Hepatocyte (in vitro differentiated cells): Measurements from ENCODE around the gene SYNPO2. TPM values are rescaled to one million over a fixed set of nuclear protein-coding genes. Genes with fewer than 3 reads are reported as not detected.

Experiments used
- DNase-seq: peaks from one replicate; pipeline ENCODE4 v3.0.0-alpha.2; 2016; ENCODE audit warnings: low spot score
- H2AFZ ChIP-seq: fragments of 200-600 bp; sonication (generic); 2 replicates; pipeline ENCODE4 v1.6.0; 2016; ENCODE audit warnings: antibody characterized with exemption, mild to moderate bottlenecking
- H3K27ac ChIP-seq: fragments of 200-600 bp; sonication (generic); 2 replicates; pipeline ENCODE4 v1.5.1; 2016; ENCODE audit warnings: mild to moderate bottlenecking
- H3K27me3 ChIP-seq: fragments of 200-600 bp; sonication (generic); 2 replicates; pipeline ENCODE4 v1.6.1; 2016
- H3K36me3 ChIP-seq: fragments of 200-600 bp; sonication (generic); replicated peaks from 2 replicates; pipeline ENCODE4 v1.5.1; 2016; ENCODE audit warnings: low read depth; ENCODE audit not compliant: insufficient read depth
- H3K4me1 ChIP-seq: fragments of 200-600 bp; sonication (generic); 2 replicates; pipeline ENCODE4 v1.5.1; 2016; ENCODE audit warnings: mild to moderate bottlenecking, moderate library complexity; ENCODE audit not compliant: insufficient read depth
- H3K4me2 ChIP-seq: fragments of 200-600 bp; sonication (generic); 2 replicates; pipeline ENCODE4 v1.6.0; 2016
- H3K4me3 ChIP-seq: fragments of 200-600 bp; sonication (generic); 2 replicates; pipeline ENCODE4 v1.5.1; 2016; ENCODE audit warnings: mild to moderate bottlenecking
- H3K79me2 ChIP-seq: fragments of 200-600 bp; sonication (generic); 2 replicates; pipeline ENCODE4 v1.6.0; 2017; ENCODE audit warnings: mild to moderate bottlenecking
- H3K9me2 ChIP-seq: fragments of 200-600 bp; sonication (generic); replicated peaks from 2 replicates; pipeline ENCODE4 v1.6.0; 2017; ENCODE audit warnings: mild to moderate bottlenecking; ENCODE audit not compliant: insufficient read depth
- H3K9me3 ChIP-seq: fragments of 200-600 bp; sonication (generic); 2 replicates; pipeline ENCODE4 v1.5.1; 2016; ENCODE audit warnings: low read depth, mild to moderate bottlenecking
- H4K20me1 ChIP-seq: fragments of 200-600 bp; sonication (generic); 2 replicates; pipeline ENCODE4 v1.6.0; 2016; ENCODE audit warnings: mild to moderate bottlenecking; ENCODE audit not compliant: insufficient read depth, poor library complexity, severe bottlenecking
- CTCF ChIP-seq: fragments of 200-600 bp; sonication (generic); IDR thresholded peaks from 2 replicates; pipeline ENCODE4 v1.5.1; 2016; ENCODE audit warnings: antibody characterized with exemption, mild to moderate bottlenecking; ENCODE audit not compliant: poor library complexity
- EZH2 ChIP-seq: fragments of 200-600 bp; sonication (generic); IDR thresholded peaks from 2 replicates; pipeline ENCODE4 v1.6.1; 2016; ENCODE audit warnings: antibody characterized with exemption, mild to moderate bottlenecking, borderline replicate concordance
- EZH2phosphoT487 ChIP-seq: fragments of 200-600 bp; sonication (generic); IDR thresholded peaks from one replicate; pipeline ENCODE4 v1.6.1; 2018; ENCODE audit warnings: antibody characterized with exemption, mild to moderate bottlenecking, low read depth, moderate library complexity; ENCODE audit not compliant: unreplicated experiment, severe bottlenecking
- WGBS: methylation state at CpG from one replicate; pipeline ENCODE4 v1.1.6; 2016; ENCODE audit warnings: low lambda C conversion rate; ENCODE audit errors: missing lambda C conversion rate; 5-methylcytosine and 5-hydroxymethylcytosine counted together
- polyA plus RNA-seq: library from polyadenylated mRNA; unstranded; fragments of >200 nt; fragmentation: Nextera tagmentation; extraction: Ambion mirVana; gene quantifications from 2 replicates; pipeline ENCODE4 v1.2.1, GENCODE V29; 2016
- total RNA-seq: library from RNA; depleted of rRNA; stranded (reverse); fragments of >200 nt; gene quantifications from 2 replicates; pipeline ENCODE4 v1.2.3, GENCODE V29; 2014

Gene SYNPO2
- total and polyA plus RNA-seq, 2 experiments from 2014 or later = 3.5 to 12.6 TPM

DNA sequence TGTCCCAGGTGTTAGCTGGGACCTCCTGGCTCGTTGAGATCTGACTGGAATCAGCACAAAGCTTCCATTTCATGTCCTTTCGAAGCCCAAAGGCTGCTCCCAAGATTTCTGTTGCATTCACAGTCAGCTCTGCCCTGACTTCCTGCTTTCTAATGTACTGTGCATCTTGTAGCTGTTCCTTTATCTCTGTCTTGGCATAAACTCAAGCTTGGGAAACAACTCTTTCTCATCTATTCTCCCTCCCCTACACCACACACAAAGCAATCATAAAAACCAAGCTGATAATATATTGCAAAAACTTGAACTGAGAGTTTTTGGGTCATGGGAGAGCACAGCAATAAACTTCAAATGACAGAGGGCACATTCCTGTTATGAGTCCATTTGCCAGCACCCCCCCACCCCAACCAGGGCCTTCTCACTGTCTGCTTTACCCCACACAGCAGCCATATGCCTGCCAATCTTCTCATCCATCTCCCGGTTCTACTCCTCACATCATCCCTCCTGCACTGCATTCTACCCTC lies 76.3 kb downstream of the SYNPO2 start:
- Histone ChIP-seq H2AFZ (no peak overlapping the region), H3K27ac (no peak overlapping the region), H3K79me2 (no peaks in the 10 kb centered on the region), H3K36me3 (no peaks in the 10 kb centered on the region), H3K9me2 (no peaks in the 10 kb centered on the region), H3K4me1 (peaks cover 14% of the 10 kb centered on the region), H3K9me3 (no peaks in the 10 kb centered on the region), H3K4me2 (no peak overlapping the region), H3K4me3 (no peak overlapping the region), H3K27me3 (no peaks in the 10 kb centered on the region), H4K20me1 (no peaks in the 10 kb centered on the region)
- whole genome bisulfite sequencing = 77% methylated on average over 3 of the region's 3 CpGs
- TF ChIP-seq EZH2phosphoT487 (no peak), EZH2 (no peak), CTCF (no peak)
- DNase-seq = no peak

DNA sequence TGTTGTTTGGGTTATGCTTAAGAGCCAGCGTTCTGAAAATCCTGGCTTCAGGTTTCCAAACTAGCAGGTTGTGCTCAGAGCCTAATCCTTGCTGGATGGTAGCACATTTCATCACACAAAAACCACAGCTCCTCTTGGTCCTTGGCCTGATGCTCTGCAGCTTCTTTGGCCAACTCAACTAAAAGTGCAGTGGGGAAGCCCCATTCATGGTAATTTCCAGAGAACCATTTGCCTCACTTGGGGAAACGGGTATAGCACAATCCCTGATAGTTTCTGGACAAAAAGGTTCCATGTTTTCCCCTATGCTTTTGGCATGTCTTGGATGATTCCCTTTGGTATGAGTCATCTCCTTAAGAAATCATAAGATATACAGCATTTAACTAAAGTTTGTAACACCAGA lies 78.7 kb downstream of the SYNPO2 start:
- no peak overlapping the region for H2AFZ ChIP-seq
- H3K4me3 ChIP-seq = no peak overlapping the region
- H3K4me2 ChIP-seq = no peak overlapping the region
- H3K27me3 ChIP-seq = no peaks in the 10 kb centered on the region
- peaks cover 14% of the 10 kb centered on the region for H3K4me1 ChIP-seq
- WGBS = 60% methylated on average over 2 of the region's 2 CpGs
- peak overlapping the region; percentile 62 for H3K27ac ChIP-seq
- H3K9me2 ChIP-seq = no peaks in the 10 kb centered on the region
- no peaks in the 10 kb centered on the region for H3K9me3 ChIP-seq
- DNase-seq = no peak
- no peaks in the 10 kb centered on the region for H3K79me2 ChIP-seq
- TF ChIP-seq EZH2 (no peak), EZH2phosphoT487 (no peak), CTCF (no peak)
- no peaks in the 10 kb centered on the region for H4K20me1 ChIP-seq
- H3K36me3 ChIP-seq = no peaks in the 10 kb centered on the region

DNA sequence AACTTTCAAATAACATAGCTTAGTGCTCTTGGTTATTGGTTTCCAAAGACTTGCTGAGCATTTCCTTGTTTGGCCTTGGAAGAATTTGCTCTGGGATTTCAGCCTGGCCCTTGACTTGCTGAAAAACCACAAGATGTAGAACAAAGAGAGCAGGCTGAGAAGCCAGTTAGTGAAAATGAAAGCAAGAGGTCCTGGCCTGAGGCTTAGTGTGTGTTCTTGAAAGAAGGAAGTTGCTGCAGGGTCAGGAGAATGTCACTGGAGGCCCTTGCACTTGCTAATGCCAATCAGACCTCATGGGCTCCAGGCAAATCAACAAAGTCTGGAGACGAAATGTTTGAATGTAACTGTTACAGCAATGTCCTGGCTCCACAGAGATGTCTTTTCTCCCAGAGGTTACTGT lies 79.4 kb downstream of the SYNPO2 start:
- 33% methylated on average over 1 of the region's 1 CpG for WGBS
- no peaks in the 10 kb centered on the region for H3K36me3 ChIP-seq
- TF ChIP-seq EZH2phosphoT487 = no peak
- no peak for TF ChIP-seq CTCF
- TF ChIP-seq EZH2 = no peak
- H3K9me3 ChIP-seq = no peaks in the 10 kb centered on the region
- H4K20me1 ChIP-seq = no peaks in the 10 kb centered on the region
- H3K79me2 ChIP-seq = no peaks in the 10 kb centered on the region
- H3K27me3 ChIP-seq = no peaks in the 10 kb centered on the region
- peak; percentile 51 for DNase-seq
- peak overlapping the region; percentile 15 for H2AFZ ChIP-seq
- H3K4me1 ChIP-seq = peaks cover 14% of the 10 kb centered on the region
- H3K9me2 ChIP-seq = no peaks in the 10 kb centered on the region
- H3K27ac ChIP-seq = peak overlapping the region; percentile 62
- H3K4me3 ChIP-seq = no peak overlapping the region
- peak overlapping the region; percentile 64 for H3K4me2 ChIP-seq

DNA sequence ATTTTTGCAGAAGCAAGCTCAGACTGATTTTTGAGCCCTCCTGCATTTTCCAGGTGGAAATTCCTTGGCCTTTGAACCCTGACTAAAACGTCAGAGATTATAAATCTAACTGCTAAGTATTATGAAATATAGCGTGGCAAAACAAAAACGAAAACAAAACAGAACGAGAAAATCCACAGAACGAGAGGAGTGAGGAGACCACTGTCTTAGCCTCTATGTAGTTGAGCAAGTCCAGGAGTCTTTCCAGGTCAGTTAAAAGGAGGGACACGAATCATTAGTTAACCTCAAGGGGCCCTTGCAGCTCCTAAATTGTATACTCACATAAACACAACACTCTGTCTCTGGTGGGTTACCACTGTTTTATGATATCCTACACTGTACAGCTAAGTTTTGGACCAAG lies 80.2 kb downstream of the SYNPO2 start:
- peak overlapping the region; percentile 62 for H3K27ac ChIP-seq
- H3K4me2 ChIP-seq = peak overlapping the region; percentile 64
- H2AFZ ChIP-seq = peak overlapping the region; percentile 7
- TF ChIP-seq EZH2phosphoT487 (no peak), CTCF (no peak), EZH2 (no peak)
- WGBS = 39% methylated on average over 6 of the region's 6 CpGs
- H3K9me2 ChIP-seq = no peaks in the 10 kb centered on the region
- peak overlapping the region; percentile 8 for H3K4me3 ChIP-seq
- no peaks in the 10 kb centered on the region for H4K20me1 ChIP-seq
- no peaks in the 10 kb centered on the region for H3K27me3 ChIP-seq
- no peaks in the 10 kb centered on the region for H3K36me3 ChIP-seq
- no peaks in the 10 kb centered on the region for H3K9me3 ChIP-seq
- peaks cover 14% of the 10 kb centered on the region for H3K4me1 ChIP-seq
- no peaks in the 10 kb centered on the region for H3K79me2 ChIP-seq
- DNase-seq = no peak
